Body of pancreas (tissue), 4 donors: ENCODE measurements around the gene SIL1.

Experiments
- CTCF ChIP-seq, 7 experiments: fragments of 450-650 bp in 4 of 7; fragments of 200-600 bp in 3 of 7; sonication (generic) in 3 of 7; IDR thresholded peaks; one replicate each; pipeline ENCODE4 v1.5.1; 2016 to 2019; ENCODE audit warnings: antibody characterized with exemption in 7 of 7
- POLR2A ChIP-seq, 3 donors: fragments of 450-650 bp; IDR thresholded peaks; one replicate each; pipeline ENCODE4 v1.6.1; 2016; ENCODE audit warnings: antibody characterized with exemption in 3 of 3, mild to moderate bottlenecking in 2 of 3

- no peak for TF ChIP-seq CTCF (IDR thresholded peaks at IDR 0.05)
- TF ChIP-seq POLR2A (IDR thresholded peaks at IDR 0.05), result no peak
These were observed 296.5 kb downstream of the SIL1 start for GRCh38 chr5:138901716-138902115.
